ENCODE results near the gene KCNMA1.
"Not testable (repeated sequence)": the region's sequence is repeated elsewhere in the genome, so short reads cannot be mapped to it uniquely, and the experiment has no call there.

Gene KCNMA1

DNA sequence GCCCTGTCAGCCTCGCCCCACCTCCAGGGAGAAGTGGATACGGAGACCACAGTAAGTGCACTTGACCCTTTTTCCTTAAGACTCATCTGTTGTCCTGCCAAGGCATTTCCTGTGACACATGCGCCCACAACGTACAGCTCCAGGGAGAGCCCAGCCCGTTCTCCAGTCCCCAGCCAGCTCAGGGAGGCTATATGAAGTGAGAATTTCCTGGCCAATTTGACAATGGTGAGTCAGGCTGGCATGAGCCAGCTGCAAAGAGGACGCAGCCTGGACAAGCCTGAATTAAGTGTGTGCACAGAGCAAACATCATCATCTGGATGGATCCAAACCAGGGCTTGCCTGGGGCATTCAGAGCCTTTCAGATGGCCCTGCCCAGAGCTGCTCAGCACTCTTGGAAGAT, 244.8 kb downstream of the KCNMA1 start:
- Histone ChIP-seq H3K27me3 (ENCODE audit: insufficient read depth, low read length) (no peaks in the 10 kb centered on the region), H3K4me1 (ENCODE audit: insufficient read depth, low read length) (no peaks in the 10 kb centered on the region)

DNA sequence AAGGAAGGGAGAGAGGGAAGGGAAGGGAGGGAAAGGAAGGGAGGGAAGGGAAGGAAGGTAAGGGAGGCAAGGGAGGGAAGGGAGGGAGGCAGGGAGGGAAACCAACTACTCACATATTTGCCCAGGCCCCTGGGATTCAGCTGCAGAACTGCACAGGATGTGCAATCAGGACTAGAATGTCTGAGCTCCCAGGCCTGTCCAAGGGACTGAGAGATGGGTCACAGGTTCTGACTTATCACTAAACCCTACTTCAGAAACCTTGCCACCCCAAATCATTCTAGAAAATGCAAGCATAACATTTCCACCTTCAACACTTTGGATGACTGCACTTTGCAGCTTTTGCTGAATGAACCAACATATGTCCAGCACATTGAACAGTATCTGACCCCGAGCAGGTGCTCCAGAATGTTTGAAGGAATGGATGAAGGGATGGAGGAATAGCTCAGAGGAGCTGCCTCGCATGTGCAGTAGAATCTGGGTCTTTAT, 245.3 kb downstream of the KCNMA1 start:
- Histone ChIP-seq H3K27me3 (ENCODE audit: insufficient read depth, low read length) (no peaks in the 10 kb centered on the region), H3K36me3 (ENCODE audit: insufficient read depth, low read length) (no peaks in the 10 kb centered on the region), H3K9me3 (ENCODE audit: low read length) (no peaks in the 10 kb centered on the region), H3K4me3 (ENCODE audit: low read length) (no peak overlapping the region), H3K4me1 (ENCODE audit: insufficient read depth, low read length) (no peaks in the 10 kb centered on the region), H2AFZ (ENCODE audit: low read depth, low read length) (no peak overlapping the region)

More for the DNA sequence above, 244.8 kb downstream of the KCNMA1 start:
- Histone ChIP-seq H3K36me3 (ENCODE audit: insufficient read depth, low read length) (no peaks in the 10 kb centered on the region), H3K4me3 (ENCODE audit: low read length) (no peak overlapping the region), H2AFZ (ENCODE audit: low read depth, low read length) (no peak overlapping the region), H3K9me3 (ENCODE audit: low read length) (no peaks in the 10 kb centered on the region)

DNA sequence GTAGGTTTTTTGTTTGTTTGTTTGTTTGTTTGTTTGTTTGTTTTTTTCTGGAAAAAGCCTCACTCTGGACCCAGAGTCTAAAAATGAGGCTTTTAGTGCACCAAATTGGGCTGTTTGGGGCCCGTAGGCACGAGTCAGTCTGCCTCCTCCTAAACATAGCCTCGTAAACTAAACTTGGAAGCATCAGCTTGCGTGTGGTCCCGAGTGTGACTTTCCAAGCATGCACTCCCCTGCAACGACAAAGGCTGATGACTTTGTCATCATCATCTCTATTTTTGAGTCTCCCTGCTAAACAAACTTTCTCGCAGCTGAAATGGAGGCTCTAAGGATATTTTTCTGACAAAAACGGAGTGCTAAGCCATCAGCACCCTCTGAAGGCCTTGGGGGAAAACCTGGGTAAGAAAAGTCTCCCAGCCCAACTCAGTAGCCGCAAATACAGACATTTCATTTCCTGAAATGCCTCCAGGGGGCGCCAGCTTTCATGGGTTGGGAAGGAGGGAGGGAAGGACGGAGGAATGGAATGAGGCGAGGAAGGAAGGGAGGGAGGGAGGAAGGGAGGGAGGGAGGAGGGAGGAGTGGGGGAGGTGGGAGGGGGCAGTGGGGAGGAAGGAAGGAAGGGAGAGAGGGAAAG, 245.9 kb downstream of the KCNMA1 start:
- Histone ChIP-seq H3K27me3 (ENCODE audit: insufficient read depth, low read length) (no peaks in the 10 kb centered on the region), H3K9me3 (ENCODE audit: low read length) (no peaks in the 10 kb centered on the region), H2AFZ (ENCODE audit: low read depth, low read length) (no peak overlapping the region), H3K36me3 (ENCODE audit: insufficient read depth, low read length) (no peaks in the 10 kb centered on the region), H3K4me3 (ENCODE audit: low read length) (no peak overlapping the region), H3K4me1 (ENCODE audit: insufficient read depth, low read length) (no peaks in the 10 kb centered on the region)

DNA sequence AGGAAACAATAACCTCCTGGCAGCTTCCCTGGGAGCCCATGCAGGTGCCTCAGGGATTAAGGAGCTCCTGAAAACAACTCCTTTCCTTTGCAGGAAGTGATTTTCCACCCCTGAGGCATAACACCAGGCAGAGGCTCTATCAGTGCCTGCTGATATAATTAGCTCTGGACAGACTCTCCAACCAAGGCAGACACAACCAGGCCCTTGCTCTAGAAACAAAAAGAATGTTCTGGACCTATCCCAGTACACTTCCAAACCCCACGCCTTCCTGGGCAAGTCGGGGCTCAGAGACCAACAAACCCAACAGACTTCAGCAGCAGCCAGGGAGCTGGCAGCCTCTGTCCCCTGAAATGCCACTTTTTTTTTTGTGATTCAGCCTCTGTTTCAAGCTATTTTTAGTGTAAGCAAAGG, 247.1 kb downstream of the KCNMA1 start:
- Histone ChIP-seq H2AFZ (ENCODE audit: low read depth, low read length) (no peak overlapping the region), H3K36me3 (ENCODE audit: insufficient read depth, low read length) (no peaks in the 10 kb centered on the region), H3K27me3 (ENCODE audit: insufficient read depth, low read length) (no peaks in the 10 kb centered on the region), H3K4me3 (ENCODE audit: low read length) (no peak overlapping the region), H3K4me1 (ENCODE audit: insufficient read depth, low read length) (no peaks in the 10 kb centered on the region), H3K9me3 (ENCODE audit: low read length) (no peaks in the 10 kb centered on the region)

DNA sequence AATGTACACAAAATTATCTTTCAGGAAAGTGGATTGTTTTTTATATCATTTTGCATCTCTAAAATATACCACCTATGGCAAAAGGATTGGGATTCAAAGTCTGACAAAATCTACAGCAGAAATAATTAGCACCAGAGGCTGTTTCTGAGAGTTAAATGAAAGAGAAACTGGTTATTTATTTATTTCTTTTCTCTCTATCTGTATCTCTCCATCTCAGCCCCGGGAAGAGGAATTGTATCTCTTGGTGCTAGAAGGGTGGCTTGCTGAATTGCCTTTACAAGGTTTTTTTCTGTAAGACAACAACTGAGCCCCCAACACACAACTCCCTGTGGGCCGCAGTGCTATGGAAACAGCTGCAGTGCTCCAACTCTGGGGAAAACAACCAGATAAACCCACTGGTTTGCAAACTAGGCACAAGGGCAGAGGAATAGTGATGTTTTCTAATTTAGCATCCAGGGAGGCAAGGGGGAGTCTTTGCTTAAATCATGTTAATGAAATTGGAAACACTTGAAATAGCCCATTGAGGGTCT, 249.0 kb downstream of the KCNMA1 start:
- Histone ChIP-seq H3K4me1 (ENCODE audit: insufficient read depth, low read length) (no peaks in the 10 kb centered on the region), H3K4me3 (ENCODE audit: low read length) (no peak overlapping the region), H3K9me3 (ENCODE audit: low read length) (no peaks in the 10 kb centered on the region), H3K27me3 (ENCODE audit: insufficient read depth, low read length) (no peaks in the 10 kb centered on the region), H3K36me3 (ENCODE audit: insufficient read depth, low read length) (no peaks in the 10 kb centered on the region), H2AFZ (ENCODE audit: low read depth, low read length) (no peak overlapping the region)

DNA sequence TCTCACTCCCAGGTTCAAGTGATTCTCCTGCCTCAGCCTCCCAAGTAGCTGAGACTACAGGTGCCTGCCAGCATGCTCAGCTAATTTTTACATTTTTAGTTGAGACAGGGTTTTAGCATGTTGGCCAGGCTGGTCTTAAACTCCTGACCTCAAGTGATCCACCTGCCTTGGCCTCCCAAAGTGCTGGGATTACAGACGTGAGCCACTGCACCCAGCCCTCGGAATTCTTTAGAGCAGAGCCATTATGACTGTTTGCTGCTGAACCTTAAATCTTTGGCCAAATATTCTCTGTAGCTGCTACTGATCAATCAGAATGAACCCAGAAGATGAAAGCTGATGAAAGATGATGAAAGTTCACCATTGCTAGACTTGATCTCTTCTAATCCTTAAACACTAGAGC, 249.9 kb downstream of the KCNMA1 start:
- H3K36me3 ChIP-seq (ENCODE audit: insufficient read depth, low read length); H3K4me1 ChIP-seq (ENCODE audit: insufficient read depth, low read length); H3K4me3 ChIP-seq (ENCODE audit: low read length); H3K27me3 ChIP-seq (ENCODE audit: insufficient read depth, low read length); H3K9me3 ChIP-seq (ENCODE audit: low read length); H2AFZ ChIP-seq (ENCODE audit: low read depth, low read length): not testable (repeated sequence)

DNA sequence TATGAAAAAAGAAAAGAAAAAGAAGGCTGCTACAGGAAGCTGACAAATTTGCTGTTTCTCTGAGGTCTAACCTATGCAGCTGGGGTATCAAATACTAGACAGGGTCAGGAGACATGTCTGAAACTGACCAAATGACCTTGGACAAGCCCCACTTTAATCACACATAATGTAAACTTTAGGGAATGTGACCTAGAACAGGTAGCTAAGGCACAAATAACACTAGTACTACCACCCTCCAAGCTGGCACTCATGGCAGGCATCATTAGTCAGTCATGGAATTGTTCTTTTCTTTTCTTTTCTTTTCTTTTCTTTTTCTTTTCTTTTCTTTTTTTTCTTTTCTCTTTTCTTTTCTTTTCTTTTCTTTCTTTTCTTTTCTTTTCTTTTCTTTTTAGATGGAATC, 250.4 kb downstream of the KCNMA1 start:
- H2AFZ ChIP-seq (ENCODE audit: low read depth, low read length): no peak overlapping the region
- H3K27me3 ChIP-seq (ENCODE audit: insufficient read depth, low read length): no peaks in the 10 kb centered on the region
- no peak overlapping the region for H3K4me3 ChIP-seq (ENCODE audit: low read length)
- no peaks in the 10 kb centered on the region for H3K4me1 ChIP-seq (ENCODE audit: insufficient read depth, low read length)
- H3K36me3 ChIP-seq (ENCODE audit: insufficient read depth, low read length): no peaks in the 10 kb centered on the region
- H3K9me3 ChIP-seq (ENCODE audit: low read length): no peaks in the 10 kb centered on the region

DNA sequence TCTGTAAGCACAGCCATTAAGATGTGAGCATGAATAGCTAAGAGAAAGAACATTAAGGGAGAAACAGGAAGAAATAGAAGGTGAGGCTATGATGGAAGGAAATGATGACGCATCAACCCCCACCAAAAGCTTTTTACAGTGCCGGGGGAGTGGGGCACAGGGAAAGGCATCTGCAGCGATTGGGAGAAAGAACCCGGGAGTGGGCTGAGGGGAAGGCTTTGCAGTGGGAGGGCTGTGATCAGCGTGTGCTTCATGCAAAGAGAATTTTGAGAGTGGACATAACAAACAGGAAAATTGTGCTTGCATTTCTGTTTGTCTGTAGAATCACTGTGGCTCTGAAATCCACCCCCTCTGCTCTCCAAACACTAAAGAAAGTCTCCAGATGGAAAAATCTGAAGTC, 250.8 kb downstream of the KCNMA1 start:
- Histone ChIP-seq H3K27me3 (ENCODE audit: insufficient read depth, low read length) (no peaks in the 10 kb centered on the region), H3K36me3 (ENCODE audit: insufficient read depth, low read length) (no peaks in the 10 kb centered on the region), H3K9me3 (ENCODE audit: low read length) (no peaks in the 10 kb centered on the region), H2AFZ (ENCODE audit: low read depth, low read length) (no peak overlapping the region), H3K4me1 (ENCODE audit: insufficient read depth, low read length) (no peaks in the 10 kb centered on the region), H3K4me3 (ENCODE audit: low read length) (no peak overlapping the region)

DNA sequence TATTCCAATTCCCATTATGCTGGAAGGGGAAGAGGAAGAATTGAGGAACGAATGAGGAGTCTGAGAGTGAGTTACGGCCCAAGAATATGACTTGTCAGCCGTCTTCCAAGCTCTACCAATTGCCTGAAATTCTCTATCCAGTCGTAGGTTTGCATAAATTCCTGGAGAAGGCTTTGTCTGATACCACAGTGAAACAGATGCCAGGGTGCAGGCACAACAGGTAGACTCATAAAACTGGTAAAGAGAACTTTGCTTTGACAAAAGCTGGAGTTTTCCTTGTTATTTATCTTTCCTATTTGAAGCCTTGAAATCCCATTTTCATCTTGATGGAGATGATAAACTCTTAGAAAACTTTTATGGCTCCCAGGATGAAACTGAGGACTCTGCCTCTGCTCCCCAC, 251.2 kb downstream of the KCNMA1 start:
- no peaks in the 10 kb centered on the region for H3K36me3 ChIP-seq (ENCODE audit: insufficient read depth, low read length)
- no peaks in the 10 kb centered on the region for H3K4me1 ChIP-seq (ENCODE audit: insufficient read depth, low read length)
- H3K27me3 ChIP-seq (ENCODE audit: insufficient read depth, low read length): no peaks in the 10 kb centered on the region
- H2AFZ ChIP-seq (ENCODE audit: low read depth, low read length): no peak overlapping the region
- no peak overlapping the region for H3K4me3 ChIP-seq (ENCODE audit: low read length)
- H3K9me3 ChIP-seq (ENCODE audit: low read length): no peaks in the 10 kb centered on the region

DNA sequence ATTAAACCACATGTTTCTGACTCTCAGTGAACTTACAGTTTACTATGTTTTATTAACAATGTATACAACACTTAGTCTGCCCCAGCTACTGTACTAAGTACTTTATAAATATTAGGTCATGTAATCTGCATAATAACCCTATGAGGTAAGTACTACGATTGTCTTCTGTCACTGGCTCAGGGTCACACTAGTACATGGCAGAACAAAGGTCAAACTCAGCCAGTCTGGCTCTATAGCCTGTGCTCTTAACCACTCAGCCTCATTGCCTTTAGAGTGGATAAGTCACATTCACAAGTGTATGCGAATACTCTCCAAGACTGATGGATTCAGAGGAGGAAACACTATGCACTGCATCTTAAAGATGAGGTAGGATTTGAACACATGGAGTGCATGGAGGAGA, 252.3 kb downstream of the KCNMA1 start:
- Histone ChIP-seq H2AFZ (ENCODE audit: low read depth, low read length) (no peak overlapping the region), H3K9me3 (ENCODE audit: low read length) (no peaks in the 10 kb centered on the region), H3K4me1 (ENCODE audit: insufficient read depth, low read length) (no peaks in the 10 kb centered on the region), H3K27me3 (ENCODE audit: insufficient read depth, low read length) (no peaks in the 10 kb centered on the region), H3K4me3 (ENCODE audit: low read length) (no peak overlapping the region), H3K36me3 (ENCODE audit: insufficient read depth, low read length) (no peaks in the 10 kb centered on the region)

DNA sequence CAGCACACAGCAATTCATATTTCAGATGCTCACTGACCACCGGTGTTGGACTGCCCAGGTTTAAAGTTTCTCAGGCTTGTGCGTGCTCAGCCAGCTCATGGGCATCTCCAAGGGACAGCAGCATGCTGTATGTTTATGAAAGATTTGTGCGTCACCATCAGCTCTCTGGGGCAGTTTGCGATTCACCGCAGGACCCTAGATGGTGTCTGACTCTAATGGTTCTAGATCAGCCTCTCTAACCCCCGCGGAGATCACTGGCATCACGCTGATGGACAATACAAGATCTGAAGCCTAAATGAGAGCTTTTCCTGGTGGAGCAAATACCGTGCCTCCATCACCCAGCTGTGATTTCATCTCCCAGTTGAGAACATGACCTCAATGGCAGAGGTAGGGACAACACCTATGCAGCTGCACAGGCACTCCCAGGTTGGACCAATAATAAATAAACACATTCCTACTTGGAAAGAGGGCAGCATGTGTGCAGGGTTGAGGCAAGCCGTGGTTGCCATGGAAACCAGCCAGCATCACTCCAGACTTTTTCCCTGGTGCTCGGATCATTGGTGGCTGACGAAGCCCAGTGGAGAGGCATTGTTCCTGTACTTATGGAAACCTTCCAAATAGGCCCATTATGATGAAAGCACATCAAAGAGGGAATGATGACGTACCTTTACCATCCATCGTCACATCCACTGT, 253.6 kb downstream of the KCNMA1 start:
- no peak overlapping the region for H2AFZ ChIP-seq (ENCODE audit: low read depth, low read length)
- no peak overlapping the region for H3K4me3 ChIP-seq (ENCODE audit: low read length)

DNA sequence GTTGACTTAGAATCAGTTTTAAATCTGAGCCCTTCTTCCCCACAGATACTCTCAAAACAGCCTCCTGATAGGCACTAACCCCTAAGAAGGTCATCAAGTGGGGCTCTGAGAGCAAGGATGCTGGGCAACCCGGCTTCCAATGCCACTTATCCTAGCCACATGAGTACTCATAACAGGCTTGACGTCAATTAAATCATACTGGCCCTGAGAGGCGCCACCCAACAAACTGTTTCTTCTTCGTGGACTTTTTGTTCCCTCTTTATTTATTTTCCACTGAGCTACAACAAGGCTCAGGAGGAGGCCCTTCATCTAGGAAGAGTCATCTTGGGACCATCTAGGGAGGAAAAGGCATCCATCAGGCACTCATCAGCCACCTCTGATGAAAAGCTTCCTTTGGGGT, 255.9 kb downstream of the KCNMA1 start:
- H3K9me3 ChIP-seq (ENCODE audit: low read length): no peaks in the 10 kb centered on the region
- no peak overlapping the region for H3K4me3 ChIP-seq (ENCODE audit: low read length)
- H2AFZ ChIP-seq (ENCODE audit: low read depth, low read length): no peak overlapping the region
- no peaks in the 10 kb centered on the region for H3K36me3 ChIP-seq (ENCODE audit: insufficient read depth, low read length)
- no peaks in the 10 kb centered on the region for H3K27me3 ChIP-seq (ENCODE audit: insufficient read depth, low read length)
- H3K4me1 ChIP-seq (ENCODE audit: insufficient read depth, low read length): no peaks in the 10 kb centered on the region

More for the DNA sequence above, 253.6 kb downstream of the KCNMA1 start:
- H3K4me1 ChIP-seq (ENCODE audit: insufficient read depth, low read length): no peaks in the 10 kb centered on the region
- H3K27me3 ChIP-seq (ENCODE audit: insufficient read depth, low read length): no peaks in the 10 kb centered on the region
- no peaks in the 10 kb centered on the region for H3K9me3 ChIP-seq (ENCODE audit: low read length)
- no peaks in the 10 kb centered on the region for H3K36me3 ChIP-seq (ENCODE audit: insufficient read depth, low read length)

DNA sequence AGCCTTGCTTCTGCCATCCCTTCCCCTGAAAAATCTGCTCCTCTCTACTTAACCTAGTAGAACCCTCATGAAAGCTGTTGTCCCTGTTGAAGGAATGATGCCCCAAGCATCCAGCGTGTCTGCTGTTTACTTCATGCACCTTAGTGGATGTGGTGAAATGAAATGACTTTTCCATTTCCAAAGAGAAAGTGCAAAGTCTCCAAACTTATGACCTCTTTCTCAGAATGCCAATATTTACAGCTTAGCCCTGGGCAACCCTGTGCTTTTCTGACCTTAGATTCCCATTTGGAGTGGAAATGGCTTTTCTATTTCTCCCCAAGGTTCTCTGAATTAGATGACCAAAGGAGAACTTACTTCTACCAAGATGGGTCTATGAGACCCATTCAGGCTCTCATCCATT, 256.9 kb downstream of the KCNMA1 start:
- H3K4me3 ChIP-seq (ENCODE audit: low read length): no peak overlapping the region
- H2AFZ ChIP-seq (ENCODE audit: low read depth, low read length): no peak overlapping the region
- H3K4me1 ChIP-seq (ENCODE audit: insufficient read depth, low read length): no peaks in the 10 kb centered on the region
- no peaks in the 10 kb centered on the region for H3K36me3 ChIP-seq (ENCODE audit: insufficient read depth, low read length)
- H3K9me3 ChIP-seq (ENCODE audit: low read length): no peaks in the 10 kb centered on the region
- H3K27me3 ChIP-seq (ENCODE audit: insufficient read depth, low read length): no peaks in the 10 kb centered on the region
